Measurements from ENCODE around the gene EFR3B.
A peak's percentile ranks its signal among the peaks of the same experiment; 100 is the strongest.

The EFR3B gene

GRCh38 chr2:25041307-25041927, 459 bp upstream of the EFR3B start:
- H3K4me3 ChIP-seq (ENCODE audit: low read length), result peak overlapping the region; percentile 74
- H3K9me3 ChIP-seq (ENCODE audit: control insufficient read depth, insufficient read depth, low read length), result no peaks in the 10 kb centered on the region
- H3F3A ChIP-seq (ENCODE audit: control insufficient read depth, insufficient read depth), result no peaks in the 10 kb centered on the region; the same call in 1 of the 2 replicates
- H4K20me1 ChIP-seq (ENCODE audit: control insufficient read depth, insufficient read depth, low read depth, low read length), result no peaks in the 10 kb centered on the region
- no peak overlapping the region for H3K27ac ChIP-seq (ENCODE audit: low read depth, low read length)
- TF ChIP-seq CTCF (IDR thresholded peaks at IDR 0.05; ENCODE audit: low read depth, low read length, poor library complexity, severe bottlenecking) (no peak), EZH2phosphoT487 (IDR thresholded peaks at IDR 0.05; ENCODE audit: borderline replicate concordance, low read length) (no peak)
- no peaks in the 10 kb centered on the region for H3K36me3 ChIP-seq (ENCODE audit: control insufficient read depth, low read length)
- peak overlapping the region; percentile 93 for H3K4me2 ChIP-seq (ENCODE audit: low read length)
- H3K9me2 ChIP-seq (replicated peaks; ENCODE audit: control insufficient read depth, low read length), result no peaks in the 10 kb centered on the region
- H3K79me2 ChIP-seq (ENCODE audit: control insufficient read depth, low read length), result no peaks in the 10 kb centered on the region
- H3K4me1 ChIP-seq (ENCODE audit: control insufficient read depth, low read length), result peaks cover 25% of the 10 kb centered on the region
- peaks cover 45% of the 10 kb centered on the region for H3K27me3 ChIP-seq (ENCODE audit: control insufficient read depth, low read length)

GRCh38 chr2:25042321-25043240, 705 bp downstream of the EFR3B start:
- Histone ChIP-seq H3K27ac (ENCODE audit: low read depth, low read length) (no peak overlapping the region), H3K4me1 (ENCODE audit: control insufficient read depth, low read length) (peaks cover 25% of the 10 kb centered on the region), H3K79me2 (ENCODE audit: control insufficient read depth, low read length) (no peaks in the 10 kb centered on the region), H3K27me3 (ENCODE audit: control insufficient read depth, low read length) (peaks cover 45% of the 10 kb centered on the region), H3K4me2 (ENCODE audit: low read length) (peak overlapping the region; percentile 82), H4K20me1 (ENCODE audit: control insufficient read depth, insufficient read depth, low read depth, low read length) (no peaks in the 10 kb centered on the region), H3K36me3 (ENCODE audit: control insufficient read depth, low read length) (no peaks in the 10 kb centered on the region), H3K9me3 (ENCODE audit: control insufficient read depth, insufficient read depth, low read length) (no peaks in the 10 kb centered on the region), H3F3A (ENCODE audit: control insufficient read depth, insufficient read depth) (no peaks in the 10 kb centered on the region; the same call in 1 of the 2 replicates), H3K9me2 (replicated peaks; ENCODE audit: control insufficient read depth, low read length) (no peaks in the 10 kb centered on the region), H3K4me3 (ENCODE audit: low read length) (peak overlapping the region; percentile 67)
- no peak for TF ChIP-seq CTCF (IDR thresholded peaks at IDR 0.05; ENCODE audit: low read depth, low read length, poor library complexity, severe bottlenecking)
- TF ChIP-seq EZH2phosphoT487 (IDR thresholded peaks at IDR 0.05; ENCODE audit: borderline replicate concordance, low read length), result peak; percentile 91

- H3K79me2 ChIP-seq (ENCODE audit: control insufficient read depth, low read length), result no peaks in the 10 kb centered on the region
- H3K4me2 ChIP-seq (ENCODE audit: low read length), result peak overlapping the region; percentile 82
- H3K4me3 ChIP-seq (ENCODE audit: low read length), result no peak overlapping the region
- no peaks in the 10 kb centered on the region for H3K9me2 ChIP-seq (replicated peaks; ENCODE audit: control insufficient read depth, low read length)
- H3K27ac ChIP-seq (ENCODE audit: low read depth, low read length), result no peak overlapping the region
- no peaks in the 10 kb centered on the region for H3K9me3 ChIP-seq (ENCODE audit: control insufficient read depth, insufficient read depth, low read length)
- TF ChIP-seq EZH2phosphoT487 (IDR thresholded peaks at IDR 0.05; ENCODE audit: borderline replicate concordance, low read length), result no peak
- TF ChIP-seq CTCF (IDR thresholded peaks at IDR 0.05; ENCODE audit: low read depth, low read length, poor library complexity, severe bottlenecking), result no peak
- H3F3A ChIP-seq (ENCODE audit: control insufficient read depth, insufficient read depth), result no peaks in the 10 kb centered on the region; the same call in 1 of the 2 replicates
- no peaks in the 10 kb centered on the region for H3K36me3 ChIP-seq (ENCODE audit: control insufficient read depth, low read length)
- H3K27me3 ChIP-seq (ENCODE audit: control insufficient read depth, low read length), result peaks cover 45% of the 10 kb centered on the region
- no peaks in the 10 kb centered on the region for H4K20me1 ChIP-seq (ENCODE audit: control insufficient read depth, insufficient read depth, low read depth, low read length)
- peaks cover 25% of the 10 kb centered on the region for H3K4me1 ChIP-seq (ENCODE audit: control insufficient read depth, low read length)
Observed at GRCh38 chr2:25043241-25043867, 1.5 kb downstream of the EFR3B start.
